Skin of body (tissue), 2 donors: ENCODE data around the gene TOM1. TPM values are rescaled to one million over a fixed set of nuclear protein-coding genes. Genes with fewer than 3 reads are reported as not detected.

Experiments
- DNase-seq: peaks from one replicate; lab custom pipeline; 2025; lab: John Stamatoyannopoulos, UW
- total RNA-seq: library from RNA; depleted of rRNA; stranded (reverse); fragments of >200 nt; gene quantifications from one replicate; pipeline ENCODE4 v1.2.3, GENCODE V29; 2014

Gene TOM1
- total RNA-seq, 1 donor from 2014 or later = 33.4 TPM

DNA sequence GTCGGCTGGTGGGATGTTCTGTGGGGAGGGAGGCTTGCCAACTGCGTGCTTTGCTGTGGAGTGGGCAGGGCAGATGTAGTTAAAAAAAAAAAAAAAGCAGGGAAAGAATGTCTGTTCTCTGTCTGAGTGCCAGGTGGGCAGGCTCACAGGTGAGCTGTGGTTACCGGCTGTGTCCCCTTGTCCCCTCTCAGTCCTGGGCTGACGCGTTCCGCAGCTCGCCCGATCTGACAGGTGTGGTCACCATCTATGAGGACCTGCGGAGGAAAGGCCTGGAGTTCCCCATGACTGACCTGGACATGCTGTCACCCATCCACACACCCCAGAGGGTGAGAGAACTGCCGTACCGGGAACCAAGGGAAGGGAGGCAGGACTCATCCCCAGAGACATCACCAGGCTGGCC lies 23.6 kb downstream of the TOM1 start:
- DNase-seq = no peak

DNA sequence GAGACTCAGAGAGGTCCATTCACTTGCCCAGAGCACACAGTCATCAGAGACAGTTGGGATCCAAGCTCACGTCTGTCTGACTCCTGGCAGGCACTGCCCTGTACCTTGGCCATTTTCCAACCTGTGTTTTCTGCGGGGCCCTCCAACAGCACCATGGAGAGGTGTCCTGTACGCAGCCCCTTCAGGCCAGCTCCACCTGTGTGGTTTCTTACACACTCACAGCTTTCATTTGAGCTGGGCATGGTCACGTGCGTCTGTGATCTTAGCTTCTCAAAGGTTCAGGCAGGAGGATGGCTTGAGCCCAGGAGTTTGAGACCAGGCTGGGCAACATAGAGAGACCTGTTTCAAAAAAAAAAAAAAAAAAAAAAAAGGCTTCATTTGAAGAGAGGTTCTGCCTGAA lies 24.4 kb downstream of the TOM1 start:
- DNase-seq = no peak

DNA sequence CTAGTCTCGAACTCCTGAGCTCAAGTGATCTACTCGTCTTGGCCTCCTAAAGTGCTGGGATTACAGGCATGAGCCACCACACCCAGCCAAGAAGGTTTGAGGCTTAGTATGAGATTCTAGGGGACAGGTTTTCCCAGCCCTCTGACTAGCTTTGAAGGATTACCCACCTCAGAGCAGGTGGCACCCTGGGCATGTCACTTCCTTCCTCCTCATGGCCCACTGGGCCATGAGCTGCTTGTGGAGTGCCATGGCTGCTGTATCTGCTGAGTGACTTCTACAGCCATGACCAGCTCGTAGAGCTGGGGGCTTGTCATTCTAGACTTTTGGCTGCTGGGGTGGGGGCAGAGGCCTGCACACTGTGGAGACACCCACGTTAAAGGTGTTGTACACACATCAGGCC lies 25.1 kb downstream of the TOM1 start:
- DNase-seq = no peak

DNA sequence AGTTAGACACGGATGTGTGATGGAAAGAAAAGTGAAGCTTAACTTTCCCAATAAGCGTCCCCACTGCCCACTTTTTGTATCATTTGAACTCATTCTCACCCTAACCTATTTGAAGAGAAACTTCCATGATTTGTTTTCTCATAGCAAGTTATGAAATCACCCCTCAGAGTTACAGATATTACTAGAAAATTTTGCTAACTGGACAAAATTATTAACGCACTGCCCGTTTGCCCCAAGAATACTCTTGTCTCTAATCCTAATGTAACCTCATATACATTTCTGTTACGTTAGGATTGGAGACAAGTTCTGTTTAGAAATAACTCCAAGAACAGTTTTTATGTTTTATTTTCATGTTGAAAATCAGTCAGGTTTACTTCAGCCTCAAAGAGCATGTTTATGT lies 25.5 kb downstream of the TOM1 start:
- no peak for DNase-seq

DNA sequence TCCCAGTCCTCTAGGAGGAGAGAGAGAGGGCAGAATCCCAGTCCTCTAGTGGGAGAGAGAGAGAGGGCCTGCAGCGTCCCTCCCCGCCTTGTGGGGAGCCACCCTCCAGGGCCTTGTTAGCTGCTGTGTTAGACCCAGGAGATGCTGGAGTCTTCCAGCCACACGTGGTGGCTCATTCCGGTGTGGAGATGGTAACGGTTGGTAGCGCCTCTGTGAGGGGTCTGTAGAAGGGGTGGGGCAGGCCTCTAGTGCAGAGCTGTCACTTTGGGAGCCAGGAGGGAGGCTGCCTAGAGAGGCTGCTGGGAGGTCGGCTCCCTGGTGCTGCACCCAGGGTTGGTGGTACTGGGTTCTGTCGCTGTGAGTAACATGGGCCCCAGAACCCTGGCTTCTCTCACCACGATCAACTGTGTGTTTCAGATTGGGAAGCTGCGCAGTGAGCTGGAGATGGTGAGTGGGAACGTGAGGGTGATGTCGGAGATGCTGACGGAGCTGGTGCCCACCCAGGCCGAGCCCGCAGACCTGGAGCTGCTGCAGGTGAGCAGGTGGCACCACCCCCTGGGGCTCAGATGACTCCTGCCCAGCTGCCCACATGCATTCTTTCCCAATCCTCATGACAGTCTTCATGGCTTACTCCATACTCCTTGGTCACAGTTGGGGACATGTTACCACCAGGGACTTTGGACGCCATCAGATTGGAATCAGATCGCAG lies 27.3 kb downstream of the TOM1 start:
- DNase-seq = no peak

DNA sequence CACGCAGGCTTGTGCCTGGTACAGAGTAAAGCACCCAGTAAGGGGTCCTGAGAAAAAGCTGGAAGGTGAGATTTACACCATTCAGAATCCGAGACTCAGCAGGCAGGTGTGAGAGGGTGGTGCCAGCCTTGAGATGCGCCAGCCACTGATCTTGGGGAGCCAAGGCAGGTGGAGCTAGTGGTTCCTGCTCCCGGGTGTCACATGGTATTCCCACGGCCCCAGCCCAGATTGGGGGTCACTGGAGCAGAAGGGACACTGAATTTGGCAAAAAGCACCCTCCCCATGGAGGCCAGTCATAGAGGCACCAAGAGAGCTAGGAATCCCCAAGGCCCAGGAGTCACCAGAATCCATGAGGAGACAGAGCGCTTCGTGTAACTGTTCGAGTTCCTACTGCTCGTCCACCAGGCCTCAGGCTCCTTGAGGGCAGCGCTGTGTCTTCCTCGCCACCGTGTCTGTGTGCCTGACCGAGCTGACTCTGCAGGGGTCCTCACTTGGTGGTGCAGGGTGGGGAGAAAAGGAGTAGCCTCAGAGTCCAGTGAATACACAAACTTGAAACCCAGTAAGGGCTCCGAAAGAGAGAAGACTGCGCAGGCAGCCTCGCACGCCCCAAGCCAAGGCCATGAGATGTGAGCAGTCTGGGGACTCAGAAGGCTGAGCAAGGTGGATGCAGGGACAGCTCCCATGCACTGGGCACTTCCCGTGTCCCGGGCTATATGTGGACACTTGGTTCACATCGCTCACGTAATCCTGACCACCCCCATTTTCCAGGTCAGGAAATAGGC lies 28.2 kb downstream of the TOM1 start:
- no peak for DNase-seq

DNA sequence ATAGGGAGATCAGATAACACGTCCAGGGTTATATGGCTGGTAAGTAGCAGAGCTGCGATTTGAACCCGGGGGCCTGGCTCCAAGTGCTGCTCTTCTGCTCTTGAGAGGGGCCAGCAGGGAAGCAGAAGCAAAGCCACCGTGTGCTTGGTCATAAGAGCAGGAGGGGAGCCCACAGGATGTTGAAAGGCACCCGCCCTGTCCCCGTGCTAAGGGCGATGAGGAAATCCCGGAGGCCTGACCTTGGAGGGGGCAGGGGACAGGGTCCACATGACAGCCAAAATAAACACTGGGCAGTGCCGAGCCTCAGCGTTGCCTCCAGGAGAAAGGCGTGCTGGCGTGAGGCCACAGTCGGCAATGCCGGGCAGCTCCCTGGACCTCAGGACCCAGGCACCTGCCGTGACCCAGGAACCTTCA lies 28.8 kb downstream of the TOM1 start:
- DNase-seq = no peak

DNA sequence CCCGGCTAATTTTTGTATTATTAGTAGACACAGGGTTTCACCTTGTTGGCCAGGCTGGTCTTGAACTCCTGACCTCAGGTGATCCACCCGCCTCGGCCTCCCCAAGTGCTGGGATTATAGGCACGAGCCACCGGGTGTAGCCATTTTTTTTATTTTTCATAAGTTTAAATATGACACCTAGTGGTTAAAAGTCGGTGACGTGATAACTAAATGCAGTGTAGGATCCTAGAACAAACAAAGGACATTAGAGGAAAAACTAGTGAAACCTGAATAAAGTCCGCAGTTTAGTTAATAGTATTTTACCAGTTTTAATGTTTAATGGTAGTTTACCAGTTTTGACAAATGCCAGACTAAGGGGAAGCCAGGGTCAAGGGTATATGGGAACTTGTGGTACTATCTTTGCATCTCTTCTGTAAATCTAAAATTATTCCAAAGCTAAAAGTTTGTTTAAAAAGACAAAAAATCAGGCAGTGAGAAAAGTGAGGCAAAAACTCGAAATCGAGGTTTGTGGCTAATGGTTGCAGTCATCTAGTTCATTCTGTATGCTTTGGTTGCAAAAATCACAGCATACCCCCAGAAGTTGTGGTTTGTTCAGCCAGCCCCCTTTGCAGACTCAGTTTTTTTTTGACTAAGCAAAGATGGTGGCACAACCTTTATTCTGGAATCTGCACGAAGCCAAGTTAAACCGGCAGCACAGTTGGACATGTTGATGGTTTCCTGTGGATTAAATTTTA lies 29.6 kb downstream of the TOM1 start:
- no peak for DNase-seq

DNA sequence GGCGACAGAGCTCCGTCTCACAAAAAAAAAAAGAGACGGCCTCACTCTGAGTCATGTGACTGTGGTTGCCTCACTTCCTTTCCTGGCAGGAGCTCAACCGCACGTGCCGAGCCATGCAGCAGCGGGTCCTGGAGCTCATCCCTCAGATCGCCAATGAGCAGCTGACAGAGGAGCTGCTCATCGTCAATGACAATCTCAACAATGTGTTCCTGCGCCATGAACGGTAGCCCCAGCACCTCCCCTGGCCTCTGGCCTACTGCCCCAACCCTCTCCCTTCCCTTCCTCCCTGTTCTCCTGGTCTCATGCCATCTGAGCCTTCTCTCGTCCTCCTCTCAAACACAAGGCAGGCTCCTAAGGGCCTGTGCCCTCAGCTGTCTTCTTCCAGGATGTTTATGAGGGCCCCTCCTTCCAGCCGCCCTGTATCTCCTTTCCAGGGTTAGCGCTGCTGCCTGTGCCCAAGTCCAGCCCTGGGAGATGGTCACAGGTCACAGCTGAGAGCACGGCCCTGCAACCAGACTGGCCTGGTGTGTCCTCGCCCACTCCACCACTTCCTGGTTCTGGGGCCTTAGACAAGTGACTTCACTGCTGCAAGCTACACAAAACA lies 30.7 kb downstream of the TOM1 start:
- no peak for DNase-seq

DNA sequence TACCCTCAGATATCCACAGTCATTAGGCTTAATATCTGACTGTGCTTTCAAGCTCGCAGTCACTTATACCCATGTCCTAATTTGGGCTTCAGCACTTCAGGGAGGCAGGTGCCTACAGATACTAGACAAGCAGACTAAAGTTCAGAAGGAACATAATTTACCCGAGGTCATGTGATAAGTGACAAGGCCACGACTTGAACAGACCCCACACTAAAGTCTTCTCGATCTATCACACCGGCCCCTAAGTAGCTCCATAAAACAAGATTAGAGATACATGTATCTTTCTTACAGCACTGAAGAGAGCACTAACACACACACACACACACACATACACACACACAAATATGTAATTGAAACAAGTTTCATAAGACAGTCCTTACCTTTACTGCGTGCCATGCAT lies 32.6 kb downstream of the TOM1 start:
- no peak for DNase-seq

DNA sequence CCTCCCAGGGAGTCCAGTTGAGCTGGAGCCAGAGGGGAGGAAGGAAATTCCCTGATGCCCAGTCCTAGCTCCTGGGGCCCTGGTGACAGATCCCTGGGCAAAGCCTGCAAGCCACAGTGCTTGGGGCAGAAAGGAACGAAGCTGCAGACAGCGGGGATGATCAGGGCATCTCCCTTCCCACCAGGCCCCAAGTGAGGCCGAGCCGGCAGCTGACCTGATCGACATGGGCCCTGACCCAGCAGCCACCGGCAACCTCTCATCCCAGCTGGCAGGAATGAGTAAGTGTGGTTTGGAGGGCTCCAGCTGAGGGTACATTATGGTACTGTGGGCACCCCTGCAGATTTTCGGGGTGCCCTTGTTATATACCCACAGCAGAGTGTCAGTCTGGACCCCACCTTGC lies 33.5 kb downstream of the TOM1 start:
- DNase-seq = no peak

DNA sequence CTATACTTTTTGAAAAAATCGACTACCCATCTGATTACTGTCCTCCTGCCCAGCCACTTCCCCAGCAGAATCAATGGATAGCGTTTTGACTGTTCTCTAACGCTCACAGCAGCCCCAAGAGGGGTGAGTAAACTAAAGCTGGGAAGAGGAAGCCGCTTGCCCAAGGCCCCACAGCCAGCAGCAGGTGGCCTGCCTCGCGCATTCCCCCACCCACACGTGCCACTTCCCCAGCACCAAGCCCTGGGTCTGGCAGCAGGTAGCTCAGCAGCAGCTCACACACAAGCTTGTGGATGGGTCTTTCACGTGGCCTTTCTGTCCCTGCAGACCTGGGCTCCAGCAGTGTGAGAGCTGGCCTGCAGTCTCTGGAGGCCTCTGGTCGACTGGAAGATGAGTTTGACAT lies 34.3 kb downstream of the TOM1 start:
- no peak for DNase-seq

DNA sequence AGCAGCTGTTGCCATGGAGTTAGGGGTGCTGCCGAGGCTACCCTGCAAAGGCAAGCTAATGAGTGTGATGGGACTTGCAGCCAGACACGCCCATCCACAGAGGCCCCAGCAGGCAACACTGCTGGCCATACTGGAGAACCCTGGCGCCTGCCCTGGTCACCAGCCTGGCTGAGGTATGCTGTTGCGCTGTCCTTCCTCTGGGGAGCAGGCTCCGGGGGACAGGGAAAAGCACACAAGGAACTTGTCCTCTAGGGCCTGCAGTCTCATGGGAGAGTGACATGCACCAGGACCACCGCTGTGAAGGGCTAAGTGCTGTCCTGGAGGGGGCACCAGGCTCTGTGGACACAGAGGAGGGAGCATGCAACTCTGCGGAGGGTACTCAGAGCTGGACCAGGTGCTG lies 35.8 kb downstream of the TOM1 start:
- no peak for DNase-seq

DNA sequence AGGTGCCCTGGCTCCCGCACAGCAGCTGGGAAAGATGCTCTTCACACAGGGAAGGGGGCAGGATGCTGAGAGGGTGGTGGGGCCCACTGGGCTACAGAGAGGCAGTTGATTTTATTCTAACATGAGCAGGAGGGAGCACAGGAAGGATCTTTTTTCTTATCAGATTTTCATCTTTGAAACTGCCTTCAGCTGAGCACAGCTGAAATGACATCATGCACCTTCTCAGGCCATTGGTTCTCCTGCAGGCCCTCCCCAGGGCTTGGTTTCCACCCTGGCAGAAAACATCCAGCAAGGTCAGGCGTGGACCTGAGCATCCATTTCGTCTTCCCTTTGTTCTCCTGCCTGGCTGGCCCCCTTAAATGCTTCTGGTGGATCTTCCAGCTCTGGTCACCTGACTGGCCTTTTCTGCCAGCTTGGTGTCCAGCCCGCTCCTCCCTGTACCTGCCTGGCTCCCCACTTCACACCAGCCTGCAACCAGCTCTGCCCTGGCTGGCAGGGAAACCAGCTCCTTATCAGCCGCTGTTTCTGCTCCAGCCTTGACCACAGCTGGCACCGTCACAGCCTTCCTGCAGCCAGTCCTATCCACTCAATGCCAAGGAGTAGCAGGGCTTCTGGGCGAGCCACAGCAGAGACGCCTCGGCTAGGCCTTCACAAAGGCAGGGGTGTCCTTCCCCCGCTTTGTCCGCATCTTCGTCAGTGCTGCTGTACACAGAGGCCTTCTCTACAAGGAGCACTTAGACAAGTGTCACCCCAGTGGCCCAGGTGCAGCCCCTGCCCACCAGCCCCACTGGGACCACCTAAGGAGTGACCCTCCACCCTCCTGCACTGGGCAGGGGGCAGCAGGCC lies 36.5 kb downstream of the TOM1 start:
- no peak for DNase-seq

DNA sequence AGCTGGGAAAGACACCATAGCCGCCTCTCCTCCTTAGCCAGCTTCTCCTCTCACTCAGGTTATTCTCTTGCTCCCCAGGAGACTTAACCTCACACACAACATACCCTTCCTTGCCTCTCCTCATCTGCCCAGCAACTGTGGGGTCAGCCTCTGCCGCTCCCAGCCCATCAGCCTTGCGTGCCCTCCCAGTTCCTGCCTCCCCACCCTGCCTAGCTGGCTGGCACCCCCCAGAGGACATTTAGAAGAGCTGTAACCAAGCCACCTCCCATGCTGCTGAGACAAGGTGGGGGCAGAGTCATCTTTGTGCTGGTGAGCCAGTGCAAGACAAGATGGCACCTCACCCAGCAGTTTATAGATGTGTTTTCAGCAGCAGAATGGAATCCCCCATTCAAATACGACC lies 38.2 kb downstream of the TOM1 start:
- no peak for DNase-seq

DNA sequence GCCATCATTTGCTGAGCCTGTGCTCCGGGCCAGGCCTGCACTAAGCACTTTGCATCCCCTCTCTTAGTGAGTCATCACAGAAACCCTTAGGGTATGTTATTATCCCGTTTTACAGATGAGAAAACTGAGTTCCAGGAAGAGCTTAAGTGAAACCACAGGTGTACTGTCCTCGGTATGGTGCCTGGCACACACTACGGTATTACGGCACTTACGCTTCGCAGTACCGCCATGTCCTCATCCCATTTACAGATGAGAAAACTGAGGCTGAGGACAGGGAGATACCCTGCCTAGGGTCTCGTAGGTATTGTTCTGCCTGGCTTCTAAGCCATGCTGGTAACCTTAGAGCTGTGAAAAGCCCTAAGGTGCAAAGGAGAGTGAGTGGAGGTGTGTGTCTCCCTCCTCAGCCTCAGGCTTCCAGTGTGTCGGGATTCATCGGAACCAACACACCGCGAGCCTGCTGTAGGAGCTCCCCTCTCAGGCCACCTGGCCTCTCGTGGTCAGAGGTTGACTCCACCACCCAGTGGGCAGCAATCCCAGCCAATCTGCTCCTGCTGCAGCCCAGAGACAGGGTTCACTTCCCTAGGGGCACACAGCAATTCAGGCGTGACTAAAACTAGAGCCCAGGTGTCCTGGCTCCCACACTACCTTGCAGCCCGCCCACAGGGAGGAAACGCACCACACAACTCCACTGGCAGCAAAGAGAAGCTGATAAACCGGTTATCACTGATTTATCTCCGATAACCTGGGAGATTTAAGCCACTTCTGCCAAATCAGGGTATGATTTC lies 41.6 kb downstream of the TOM1 start:
- DNase-seq = no peak

DNA sequence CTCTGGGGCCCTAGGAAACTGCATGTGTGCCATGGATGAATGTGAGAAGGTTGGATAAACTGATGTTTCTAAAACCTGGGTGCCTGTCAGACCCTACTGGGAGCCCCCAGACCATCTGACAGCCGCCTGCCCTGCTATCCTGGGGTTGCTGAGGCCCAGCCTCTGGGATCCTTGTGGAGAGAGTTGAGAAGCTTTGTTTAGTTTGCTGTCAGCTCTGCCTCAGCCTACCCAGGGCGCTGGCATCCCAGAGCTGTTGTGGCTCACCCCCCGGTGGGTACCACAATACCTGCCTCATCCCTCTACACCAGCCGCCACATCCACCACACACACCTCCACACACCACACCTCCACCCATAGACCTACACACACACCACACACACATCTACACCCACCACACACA lies 42.7 kb downstream of the TOM1 start:
- no peak for DNase-seq

DNA sequence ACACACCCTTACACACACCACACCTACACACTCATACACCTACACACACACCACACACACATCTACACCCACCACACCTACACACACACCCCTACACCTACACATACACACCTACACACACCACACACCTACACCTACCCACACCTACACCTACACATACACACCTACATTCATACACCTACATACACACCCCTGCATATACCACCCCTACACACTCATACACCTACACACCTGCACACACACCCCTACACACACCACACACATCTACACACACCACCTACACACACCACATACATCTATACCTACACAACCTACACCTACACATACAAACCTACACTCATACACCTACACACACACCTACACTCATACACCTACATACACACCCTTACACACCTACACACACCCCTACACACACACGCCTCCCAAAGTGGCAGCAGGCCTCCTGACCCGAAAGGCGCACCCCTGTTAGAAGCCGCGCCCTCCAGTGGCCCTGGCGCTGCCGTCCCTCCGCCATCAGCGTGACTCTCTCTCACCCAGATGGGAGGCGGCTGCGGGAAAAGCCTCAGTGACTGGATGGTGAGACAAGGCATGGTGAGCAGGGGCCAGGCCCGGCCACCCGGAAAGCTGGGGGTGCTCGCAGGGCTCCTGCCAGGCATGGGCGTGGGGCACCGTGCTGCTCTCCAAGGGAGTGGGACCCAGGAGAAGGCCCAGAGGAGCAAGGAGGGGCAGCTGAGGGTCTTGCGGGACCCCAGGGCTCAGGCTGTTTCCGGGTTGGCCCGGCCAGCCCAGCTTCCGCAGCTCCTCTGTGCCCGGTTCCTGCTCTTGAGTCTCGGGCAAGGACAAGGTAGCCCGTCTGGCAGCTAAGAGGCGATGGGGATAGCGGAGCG lies 44.2 kb downstream of the TOM1 start:
- DNase-seq = no peak

DNA sequence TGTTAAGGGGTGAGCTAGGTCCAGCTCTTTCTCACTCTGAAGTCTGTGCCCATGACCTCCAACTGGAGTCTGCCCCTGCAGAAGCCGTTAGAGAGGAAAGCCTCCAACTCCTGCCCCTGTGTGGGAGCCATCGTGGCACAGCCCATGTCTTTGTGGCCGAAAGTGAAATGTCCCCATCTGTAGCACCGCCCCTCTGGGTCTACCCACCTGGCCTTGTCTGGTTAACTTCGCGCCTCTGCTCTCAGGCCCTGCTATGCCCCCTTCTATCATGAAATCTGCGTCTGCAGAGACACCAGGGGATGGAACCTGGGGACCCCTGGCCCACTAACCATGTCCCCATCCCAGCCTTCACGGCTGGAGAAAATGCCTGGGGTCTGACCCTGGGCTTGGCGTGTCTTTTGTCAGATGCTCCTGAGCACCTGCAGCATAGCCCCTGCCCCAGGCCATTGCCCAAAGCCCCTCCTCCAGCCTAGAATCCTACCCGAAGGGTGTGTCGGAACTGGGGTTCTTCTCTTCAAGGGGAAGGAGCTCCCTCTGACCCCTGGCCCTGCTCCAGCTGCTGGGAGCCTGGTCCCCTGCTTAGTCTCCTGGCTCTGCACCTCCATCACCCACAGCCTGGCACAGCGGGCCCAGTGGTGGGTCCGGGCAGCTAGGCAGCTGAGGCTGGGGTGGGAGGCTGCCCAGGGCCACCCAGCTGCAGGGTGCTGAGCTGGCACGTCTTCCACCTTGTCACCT lies 45.4 kb downstream of the TOM1 start:
- DNase-seq = no peak
